ENCODE data around the gene FBXW8. TPM values are rescaled to one million over a fixed set of nuclear protein-coding genes. Genes with fewer than 3 reads are reported as not detected.

Gene FBXW8
- polyA plus RNA-seq, 3 donors, result 2.0 to 5.2 (median 2.7) TPM

DNA sequence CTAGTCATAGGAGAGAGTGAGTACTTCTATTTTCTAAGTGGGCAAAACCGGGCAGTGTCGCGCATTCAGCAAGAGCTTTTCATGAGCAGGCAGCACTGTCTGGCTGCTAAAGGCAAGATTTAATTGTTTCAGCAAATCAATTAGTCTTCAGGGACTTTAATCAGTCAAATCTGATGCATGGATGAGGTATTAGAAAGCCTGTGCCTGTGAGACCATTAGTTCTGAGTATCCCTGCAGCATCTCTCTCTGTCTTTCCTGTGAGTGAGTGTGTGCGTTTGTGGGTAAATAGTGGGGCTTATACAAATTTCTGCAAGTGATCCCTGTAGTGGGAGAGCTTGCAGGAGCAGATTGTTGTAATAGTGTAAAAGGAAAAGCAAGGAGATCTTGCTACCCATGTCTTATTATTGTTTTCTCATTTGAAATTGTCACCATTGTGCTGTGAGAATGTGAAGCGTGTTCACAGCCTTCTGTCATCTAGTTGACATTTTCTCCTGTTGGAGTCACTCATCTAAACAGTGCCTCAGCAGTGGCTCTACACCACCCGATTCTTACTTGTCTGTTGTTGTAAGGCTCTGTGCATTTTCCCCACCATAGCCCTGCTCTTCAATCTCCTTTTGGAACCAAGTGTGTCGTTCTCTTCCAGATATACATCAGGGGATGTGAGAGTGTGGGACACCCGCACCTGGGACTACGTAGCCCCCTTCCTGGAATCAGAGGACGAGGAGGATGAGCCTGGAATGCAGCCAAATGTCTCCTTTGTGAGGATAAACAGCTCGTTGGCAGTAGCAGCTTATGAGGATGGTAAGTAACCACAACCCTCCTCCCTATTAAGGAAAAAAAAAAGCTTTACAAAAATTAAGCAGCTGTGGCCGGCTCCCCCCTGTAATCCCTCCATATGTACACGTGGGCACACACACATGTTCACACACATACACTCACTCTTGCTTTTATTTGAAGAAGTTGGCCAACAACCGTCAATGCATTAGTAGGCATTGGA lies 53.6 kb downstream of the FBXW8 start:
- intact Hi-C loops (cut with micrococcal nuclease), result no loop called here
- Mint-ChIP-seq H3K4me1 (peaks cover 12% of the 10 kb centered on the region), H3K36me3 (peaks cover 29 to 36% of the 10 kb centered on the region in 2 donors), H3K4me3 (no peak overlapping the region), H3K9me3 (no peaks in the 10 kb centered on the region), H3K27ac (no peak overlapping the region), H3K27me3 (ENCODE audit: low read depth in 3 of 3) (peaks cover 0 to 3% (median 0%) of the 10 kb centered on the region in 3 donors)
- H3K4me2 ChIP-seq (replicated peaks; ENCODE audit: extremely low read depth, low read length, poor library complexity, severe bottlenecking), result no peak overlapping the region
- H3K4me3 ChIP-seq (replicated peaks in 1 of 3; ENCODE audit: low read depth in 2 of 3, low read length in 3 of 3), result no peak overlapping the region
- H3K4me1 ChIP-seq (ENCODE audit: control insufficient read depth in 1 of 2, insufficient read depth in 2 of 2, low read length in 2 of 2), result peaks cover 7 to 8% of the 10 kb centered on the region in 2 donors
- no peaks in the 10 kb centered on the region for H3K79me2 ChIP-seq (ENCODE audit: insufficient read depth, low read length)
- H2AFZ ChIP-seq (ENCODE audit: insufficient read depth, low read depth, low read length, poor library complexity, severe bottlenecking), result no peak overlapping the region
- no peak overlapping the region for H3K27ac ChIP-seq (ENCODE audit: low read depth in 1 of 2, low read length in 2 of 2)
- DNase-seq, result no peak
- 100% methylated on average over 4 of the region's 14 CpGs for whole genome bisulfite sequencing (ENCODE audit: insufficient coverage)
- H3K9me3 ChIP-seq (replicated peaks in 1 of 2; ENCODE audit: control insufficient read depth in 1 of 2, insufficient read depth in 1 of 2, low read length in 2 of 2), result no peaks in the 10 kb centered on the region
- H3K9ac ChIP-seq (ENCODE audit: insufficient read depth, low read length, poor library complexity, severe bottlenecking), result no peak overlapping the region
- H4K20me1 ChIP-seq (ENCODE audit: insufficient read depth, low read length), result no peaks in the 10 kb centered on the region
- TF ChIP-seq, protein P1, sequence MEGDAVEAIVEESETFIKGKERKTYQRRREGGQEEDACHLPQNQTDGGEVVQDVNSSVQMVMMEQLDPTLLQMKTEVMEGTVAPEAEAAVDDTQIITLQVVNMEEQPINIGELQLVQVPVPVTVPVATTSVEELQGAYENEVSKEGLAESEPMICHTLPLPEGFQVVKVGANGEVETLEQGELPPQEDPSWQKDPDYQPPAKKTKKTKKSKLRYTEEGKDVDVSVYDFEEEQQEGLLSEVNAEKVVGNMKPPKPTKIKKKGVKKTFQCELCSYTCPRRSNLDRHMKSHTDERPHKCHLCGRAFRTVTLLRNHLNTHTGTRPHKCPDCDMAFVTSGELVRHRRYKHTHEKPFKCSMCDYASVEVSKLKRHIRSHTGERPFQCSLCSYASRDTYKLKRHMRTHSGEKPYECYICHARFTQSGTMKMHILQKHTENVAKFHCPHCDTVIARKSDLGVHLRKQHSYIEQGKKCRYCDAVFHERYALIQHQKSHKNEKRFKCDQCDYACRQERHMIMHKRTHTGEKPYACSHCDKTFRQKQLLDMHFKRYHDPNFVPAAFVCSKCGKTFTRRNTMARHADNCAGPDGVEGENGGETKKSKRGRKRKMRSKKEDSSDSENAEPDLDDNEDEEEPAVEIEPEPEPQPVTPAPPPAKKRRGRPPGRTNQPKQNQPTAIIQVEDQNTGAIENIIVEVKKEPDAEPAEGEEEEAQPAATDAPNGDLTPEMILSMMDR (IDR thresholded peaks at IDR 0.05), result no peak
- peaks cover 4 to 47% of the 10 kb centered on the region in 2 donors for H3K36me3 ChIP-seq (replicated peaks in 1 of 2; ENCODE audit: control insufficient read depth in 1 of 2, insufficient read depth in 2 of 2, low read length in 2 of 2)
- no peaks in the 10 kb centered on the region for H3K27me3 ChIP-seq (ENCODE audit: control insufficient read depth in 2 of 2, insufficient read depth in 2 of 2, low read length in 2 of 2)

DNA sequence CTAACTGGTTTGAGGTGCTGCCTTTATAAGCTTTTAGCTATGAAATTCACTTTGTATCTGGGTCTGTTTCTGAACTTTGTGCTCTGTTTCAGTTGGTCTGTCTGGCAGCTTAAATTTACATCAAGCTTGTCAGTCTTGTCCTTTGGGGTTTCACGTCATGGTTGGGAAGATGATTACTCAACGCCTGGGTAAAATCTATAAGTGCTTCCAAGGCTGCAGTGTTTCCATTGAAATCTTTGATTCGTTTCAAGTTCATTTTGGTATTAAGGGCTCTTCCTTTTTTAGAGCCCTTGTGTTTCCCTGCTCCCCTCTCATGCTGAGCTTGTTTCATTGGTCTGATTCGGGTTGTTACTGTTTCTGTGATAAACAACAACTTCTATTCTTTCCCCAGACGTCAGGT lies 58.2 kb downstream of the FBXW8 start:
- peaks cover 12 to 73% of the 10 kb centered on the region in 2 donors for H3K36me3 ChIP-seq (replicated peaks in 1 of 2; ENCODE audit: control insufficient read depth in 1 of 2, insufficient read depth in 2 of 2, low read length in 2 of 2)
- no peak overlapping the region for H3K4me3 Mint-ChIP-seq
- no peaks in the 10 kb centered on the region for H3K4me1 Mint-ChIP-seq
- H3K9ac ChIP-seq (ENCODE audit: insufficient read depth, low read length, poor library complexity, severe bottlenecking), result no peak overlapping the region
- H3K36me3 Mint-ChIP-seq, result peaks cover 51 to 57% of the 10 kb centered on the region in 2 donors
- no peaks in the 10 kb centered on the region for H3K9me3 ChIP-seq (replicated peaks in 1 of 2; ENCODE audit: control insufficient read depth in 1 of 2, insufficient read depth in 1 of 2, low read length in 2 of 2)
- no peak overlapping the region for H3K27ac ChIP-seq (ENCODE audit: low read depth in 1 of 2, low read length in 2 of 2)
- no peak overlapping the region for H3K4me3 ChIP-seq (replicated peaks in 1 of 3; ENCODE audit: low read depth in 2 of 3, low read length in 3 of 3)
- H3K27me3 ChIP-seq (ENCODE audit: control insufficient read depth in 2 of 2, insufficient read depth in 2 of 2, low read length in 2 of 2), result no peaks in the 10 kb centered on the region
- no peaks in the 10 kb centered on the region for H4K20me1 ChIP-seq (ENCODE audit: insufficient read depth, low read length)
- no peaks in the 10 kb centered on the region for H3K27me3 Mint-ChIP-seq (ENCODE audit: low read depth in 3 of 3)
- H3K79me2 ChIP-seq (ENCODE audit: insufficient read depth, low read length), result no peaks in the 10 kb centered on the region
- no peak for DNase-seq
- no peak overlapping the region for H2AFZ ChIP-seq (ENCODE audit: insufficient read depth, low read depth, low read length, poor library complexity, severe bottlenecking)
- no peaks in the 10 kb centered on the region for H3K4me1 ChIP-seq (ENCODE audit: control insufficient read depth in 1 of 2, insufficient read depth in 2 of 2, low read length in 2 of 2)
- 86% methylated on average over 5 of the region's 5 CpGs for WGBS (ENCODE audit: insufficient coverage)
- TF ChIP-seq, protein P1 (IDR thresholded peaks at IDR 0.05), result no peak
- intact Hi-C loops (cut with micrococcal nuclease), result no loop called here
- H3K9me3 Mint-ChIP-seq, result peaks cover 0 to 1% (median 0%) of the 10 kb centered on the region in 7 donors
- no peak overlapping the region for H3K4me2 ChIP-seq (replicated peaks; ENCODE audit: extremely low read depth, low read length, poor library complexity, severe bottlenecking)
- no peak overlapping the region for H3K27ac Mint-ChIP-seq

Data from CD14-positive monocyte (primary cell).